Measurements from ENCODE around the gene TYMS.

The TYMS gene

GRCh38 chr18:657311-658000 lies at the start of gene TYMS:
Gene TYMS, plus strand, starts transcription at chr18:657653. Its CDS starts 90 bp downstream, at chr18:657743.
- DNase-seq, result peak; percentile 65

- DNase-seq, result no peak
Measured at GRCh38 chr18:607930-608329, 49.5 kb upstream of the TYMS start.

- DNase-seq, result no peak
Measured at GRCh38 chr18:610214-610928, 47.1 kb upstream of the TYMS start.

GRCh38 chr18:612156-612555 lies 45.3 kb upstream of the TYMS start:
- DNase-seq, result no peak

- DNase-seq, result no peak
Measured at GRCh38 chr18:614193-614592, 43.3 kb upstream of the TYMS start.

- DNase-seq, result no peak
Measured at GRCh38 chr18:615092-615521, 42.3 kb upstream of the TYMS start.

- no peak for DNase-seq
Measured at GRCh38 chr18:615773-616172, 41.7 kb upstream of the TYMS start.

- DNase-seq, result peak; percentile 22
Measured at GRCh38 chr18:616380-616995, 41.0 kb upstream of the TYMS start.

- DNase-seq, result no peak
Measured at GRCh38 chr18:617970-618504, 39.4 kb upstream of the TYMS start.

- no peak for DNase-seq
Measured at GRCh38 chr18:618618-619017, 38.8 kb upstream of the TYMS start.

GRCh38 chr18:621291-622043 lies 36.0 kb upstream of the TYMS start:
- no peak for DNase-seq

- no peak for DNase-seq
Measured at GRCh38 chr18:622289-622688, 35.2 kb upstream of the TYMS start.

GRCh38 chr18:623761-624620 lies 33.5 kb upstream of the TYMS start:
- DNase-seq, result no peak

GRCh38 chr18:627231-627630 lies 30.2 kb upstream of the TYMS start:
- DNase-seq, result no peak

GRCh38 chr18:629269-630150 lies 27.9 kb upstream of the TYMS start:
- no peak for DNase-seq

- no peak for DNase-seq
Measured at GRCh38 chr18:631560-631959, 25.9 kb upstream of the TYMS start.

GRCh38 chr18:634551-635045 lies 22.9 kb upstream of the TYMS start:
- DNase-seq, result no peak

GRCh38 chr18:635171-635570 lies 22.3 kb upstream of the TYMS start:
- no peak for DNase-seq

GRCh38 chr18:641224-641623 lies 16.2 kb upstream of the TYMS start:
- no peak for DNase-seq

GRCh38 chr18:644395-645004 lies 13.0 kb upstream of the TYMS start:
- no peak for DNase-seq
